Measurements from ENCODE around the gene WDR82. TPM values are rescaled to one million over a fixed set of nuclear protein-coding genes. Genes with fewer than 3 reads are reported as not detected.

The WDR82 gene
- total RNA-seq, 1 donor from 2014 or later: 57.4 TPM

DNA sequence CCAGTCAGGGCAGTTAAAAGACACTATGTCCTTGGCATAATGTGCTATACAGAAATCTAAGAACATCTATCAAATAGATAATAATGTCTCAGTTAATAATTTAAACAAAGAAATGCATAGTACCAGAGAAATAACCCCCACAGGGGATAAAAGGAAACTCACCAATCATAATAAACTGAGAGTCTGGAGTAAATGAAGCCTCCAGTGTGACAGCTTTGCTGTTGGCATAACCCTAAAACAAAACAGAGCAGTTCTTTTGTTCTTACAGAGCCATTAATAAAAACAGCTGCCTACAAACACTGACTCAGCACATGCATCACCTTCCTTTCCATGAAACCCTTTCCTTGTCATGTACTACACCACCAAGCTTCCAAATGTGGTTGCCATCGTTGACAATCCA is 19.4 kb downstream of the WDR82 start:
- H4K20me1 ChIP-seq (ENCODE audit: insufficient read depth, low read length): peaks cover 93% of the 10 kb centered on the region
- H3K27ac ChIP-seq (ENCODE audit: low read depth, low read length): no peak overlapping the region
- H3K9me3 ChIP-seq (ENCODE audit: insufficient read depth, low read depth, low read length): no peaks in the 10 kb centered on the region
- Mint-ChIP-seq H3K9me3 (ENCODE audit: unreplicated experiment) (no peaks in the 10 kb centered on the region), H3K4me1 (ENCODE audit: low read depth, unreplicated experiment) (no peaks in the 10 kb centered on the region), H3K36me3 (ENCODE audit: low read depth, unreplicated experiment) (peaks cover 38% of the 10 kb centered on the region), H3K27me3 (ENCODE audit: low read depth, unreplicated experiment) (no peaks in the 10 kb centered on the region), H3K27ac (ENCODE audit: unreplicated experiment) (no peak overlapping the region), H3K4me3 (ENCODE audit: unreplicated experiment) (no peak overlapping the region)
- H3K4me3 ChIP-seq (ENCODE audit: insufficient read depth, low read depth, low read length): no peak overlapping the region
- peaks cover 5% of the 10 kb centered on the region for H3K4me1 ChIP-seq (ENCODE audit: insufficient read depth, low read length)
- no peak overlapping the region for H2AFZ ChIP-seq (ENCODE audit: low read depth, low read length)
- TF ChIP-seq EZH2 (IDR thresholded peaks at IDR 0.05; ENCODE audit: insufficient read depth, low read length): no peak
- TF ChIP-seq, protein P1, sequence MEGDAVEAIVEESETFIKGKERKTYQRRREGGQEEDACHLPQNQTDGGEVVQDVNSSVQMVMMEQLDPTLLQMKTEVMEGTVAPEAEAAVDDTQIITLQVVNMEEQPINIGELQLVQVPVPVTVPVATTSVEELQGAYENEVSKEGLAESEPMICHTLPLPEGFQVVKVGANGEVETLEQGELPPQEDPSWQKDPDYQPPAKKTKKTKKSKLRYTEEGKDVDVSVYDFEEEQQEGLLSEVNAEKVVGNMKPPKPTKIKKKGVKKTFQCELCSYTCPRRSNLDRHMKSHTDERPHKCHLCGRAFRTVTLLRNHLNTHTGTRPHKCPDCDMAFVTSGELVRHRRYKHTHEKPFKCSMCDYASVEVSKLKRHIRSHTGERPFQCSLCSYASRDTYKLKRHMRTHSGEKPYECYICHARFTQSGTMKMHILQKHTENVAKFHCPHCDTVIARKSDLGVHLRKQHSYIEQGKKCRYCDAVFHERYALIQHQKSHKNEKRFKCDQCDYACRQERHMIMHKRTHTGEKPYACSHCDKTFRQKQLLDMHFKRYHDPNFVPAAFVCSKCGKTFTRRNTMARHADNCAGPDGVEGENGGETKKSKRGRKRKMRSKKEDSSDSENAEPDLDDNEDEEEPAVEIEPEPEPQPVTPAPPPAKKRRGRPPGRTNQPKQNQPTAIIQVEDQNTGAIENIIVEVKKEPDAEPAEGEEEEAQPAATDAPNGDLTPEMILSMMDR (IDR thresholded peaks at IDR 0.05; ENCODE audit: insufficient read depth, low read depth, low read length): no peak
- no peak for DNase-seq (ENCODE audit: low read depth)
- H3K4me2 ChIP-seq (ENCODE audit: low read length): no peak overlapping the region
- peaks cover 66% of the 10 kb centered on the region for H3K79me2 ChIP-seq (ENCODE audit: insufficient read depth, low read length)
- peaks cover 85% of the 10 kb centered on the region for H3K36me3 ChIP-seq (ENCODE audit: insufficient read depth, low read length)
- no peak for FAIRE-seq
- H3K9ac ChIP-seq (ENCODE audit: low read length): no peak overlapping the region
- no peaks in the 10 kb centered on the region for H3K27me3 ChIP-seq (ENCODE audit: insufficient read depth, low read length)

- Histone ChIP-seq H3K36me3 (ENCODE audit: insufficient read depth, low read length) (peaks cover 80% of the 10 kb centered on the region), H3K27me3 (ENCODE audit: insufficient read depth, low read length) (no peaks in the 10 kb centered on the region), H3K9ac (ENCODE audit: low read length) (no peak overlapping the region), H3K27ac (ENCODE audit: low read depth, low read length) (no peak overlapping the region), H3K9me3 (ENCODE audit: insufficient read depth, low read depth, low read length) (no peaks in the 10 kb centered on the region), H4K20me1 (ENCODE audit: insufficient read depth, low read length) (peaks cover 93% of the 10 kb centered on the region), H3K4me1 (ENCODE audit: insufficient read depth, low read length) (peaks cover 5% of the 10 kb centered on the region), H3K4me3 (ENCODE audit: insufficient read depth, low read depth, low read length) (no peak overlapping the region), H3K4me2 (ENCODE audit: low read length) (no peak overlapping the region), H3K79me2 (ENCODE audit: insufficient read depth, low read length) (peaks cover 54% of the 10 kb centered on the region), H2AFZ (ENCODE audit: low read depth, low read length) (no peak overlapping the region)
- TF ChIP-seq EZH2 (IDR thresholded peaks at IDR 0.05; ENCODE audit: insufficient read depth, low read length): no peak
- TF ChIP-seq, protein P1 (IDR thresholded peaks at IDR 0.05; ENCODE audit: insufficient read depth, low read depth, low read length): no peak
- Mint-ChIP-seq H3K4me3 (ENCODE audit: unreplicated experiment) (no peak overlapping the region), H3K4me1 (ENCODE audit: low read depth, unreplicated experiment) (peaks cover 5% of the 10 kb centered on the region), H3K36me3 (ENCODE audit: low read depth, unreplicated experiment) (peaks cover 35% of the 10 kb centered on the region), H3K9me3 (ENCODE audit: unreplicated experiment) (no peaks in the 10 kb centered on the region), H3K27me3 (ENCODE audit: low read depth, unreplicated experiment) (no peaks in the 10 kb centered on the region), H3K27ac (ENCODE audit: unreplicated experiment) (no peak overlapping the region)
- DNase-seq (ENCODE audit: low read depth): peak; percentile 74
- FAIRE-seq: no peak
Measured at GRCh38 chr3:52257911-52258310, 20.5 kb downstream of the WDR82 start.

GRCh38 chr3:52256622-52257021 is 21.8 kb downstream of the WDR82 start:
- H3K4me1 Mint-ChIP-seq (ENCODE audit: low read depth, unreplicated experiment): peaks cover 6% of the 10 kb centered on the region
- Histone ChIP-seq H3K9me3 (ENCODE audit: insufficient read depth, low read depth, low read length) (no peaks in the 10 kb centered on the region), H3K4me2 (ENCODE audit: low read length) (no peak overlapping the region), H2AFZ (ENCODE audit: low read depth, low read length) (no peak overlapping the region), H3K27ac (ENCODE audit: low read depth, low read length) (no peak overlapping the region), H3K27me3 (ENCODE audit: insufficient read depth, low read length) (no peaks in the 10 kb centered on the region), H3K36me3 (ENCODE audit: insufficient read depth, low read length) (peaks cover 76% of the 10 kb centered on the region), H3K4me1 (ENCODE audit: insufficient read depth, low read length) (peaks cover 5% of the 10 kb centered on the region), H3K9ac (ENCODE audit: low read length) (no peak overlapping the region), H3K4me3 (ENCODE audit: insufficient read depth, low read depth, low read length) (no peak overlapping the region), H4K20me1 (ENCODE audit: insufficient read depth, low read length) (peaks cover 86% of the 10 kb centered on the region), H3K79me2 (ENCODE audit: insufficient read depth, low read length) (peaks cover 41% of the 10 kb centered on the region)
- no peaks in the 10 kb centered on the region for H3K9me3 Mint-ChIP-seq (ENCODE audit: unreplicated experiment)
- peaks cover 32% of the 10 kb centered on the region for H3K36me3 Mint-ChIP-seq (ENCODE audit: low read depth, unreplicated experiment)
- no peak overlapping the region for H3K27ac Mint-ChIP-seq (ENCODE audit: unreplicated experiment)
- no peak overlapping the region for H3K4me3 Mint-ChIP-seq (ENCODE audit: unreplicated experiment)
- no peak for FAIRE-seq
- H3K27me3 Mint-ChIP-seq (ENCODE audit: low read depth, unreplicated experiment): no peaks in the 10 kb centered on the region
- TF ChIP-seq EZH2 (IDR thresholded peaks at IDR 0.05; ENCODE audit: insufficient read depth, low read length): no peak
- TF ChIP-seq, protein P1 (IDR thresholded peaks at IDR 0.05; ENCODE audit: insufficient read depth, low read depth, low read length): no peak
- no peak for DNase-seq (ENCODE audit: low read depth)
